ENCODE results near the gene CD163L1. TPM values are rescaled to one million over a fixed set of nuclear protein-coding genes. Genes with fewer than 3 reads are reported as not detected.
"Not testable (repeated sequence)": the region's sequence is repeated elsewhere in the genome, so short reads cannot be mapped to it uniquely, and the experiment has no call there.

The CD163L1 gene
- polyA plus RNA-seq (ENCODE audit: insufficient read length in 4 of 4) = 1 to 10 TPM; 2.3 to 3.0 (median 2.4) TPM

GRCh38 chr12:7444076-7444475, at the start of gene CD163L1:
TSS of gene CD163L1 (minus strand) at chr12:7444153. CDS start at chr12:7444127, 26 bp downstream.
- no peak for DNase-seq (ENCODE audit: low read depth in 4 of 4, low spot score in 2 of 4)

DNA sequence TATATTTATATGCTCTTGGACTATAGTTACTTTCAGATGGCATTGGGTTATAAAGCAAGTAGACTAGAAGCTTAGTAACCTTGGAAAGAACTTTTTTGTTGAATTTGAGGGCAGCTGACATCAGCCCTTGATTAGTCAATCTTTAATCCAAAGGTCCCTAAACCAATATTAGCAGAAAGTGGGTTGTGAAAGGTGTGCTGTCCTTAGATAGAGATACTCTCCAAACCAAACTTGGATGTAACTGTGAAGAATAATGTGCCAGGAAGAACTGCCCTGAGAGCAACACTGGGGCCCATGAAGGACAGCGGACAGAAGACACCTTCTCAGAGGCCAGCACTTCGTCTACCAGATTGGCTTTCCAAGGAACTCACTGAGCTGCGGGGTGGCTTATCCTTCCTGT, 49.1 kb upstream of the CD163L1 start:
- DNase-seq (ENCODE audit: low read depth in 4 of 4, low spot score in 2 of 4) = no peak

DNA sequence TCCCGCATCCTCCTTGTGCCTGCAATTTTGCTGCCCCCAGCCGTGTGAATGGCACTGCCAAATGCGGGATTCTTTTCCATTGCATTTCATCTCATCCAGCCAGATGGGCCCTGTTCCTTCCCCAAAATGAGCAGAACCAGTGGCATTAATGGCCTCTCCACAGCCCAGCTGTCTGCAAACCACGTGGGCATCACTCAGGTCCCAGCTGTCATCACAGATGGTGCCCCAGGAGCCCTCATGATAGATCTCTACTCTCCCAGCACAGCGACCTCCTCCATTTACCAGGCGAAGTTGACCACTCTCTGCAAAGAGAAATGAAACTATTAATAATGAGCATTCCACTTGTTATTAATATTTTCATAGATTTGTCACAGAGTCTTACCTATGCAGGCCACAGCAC, 42.6 kb upstream of the CD163L1 start:
- DNase-seq (ENCODE audit: low read depth in 4 of 4, low spot score in 2 of 4) = no peak

GRCh38 chr12:7485095-7485494, 41.1 kb upstream of the CD163L1 start:
- DNase-seq (ENCODE audit: low read depth in 4 of 4, low spot score in 2 of 4) = no peak

DNA sequence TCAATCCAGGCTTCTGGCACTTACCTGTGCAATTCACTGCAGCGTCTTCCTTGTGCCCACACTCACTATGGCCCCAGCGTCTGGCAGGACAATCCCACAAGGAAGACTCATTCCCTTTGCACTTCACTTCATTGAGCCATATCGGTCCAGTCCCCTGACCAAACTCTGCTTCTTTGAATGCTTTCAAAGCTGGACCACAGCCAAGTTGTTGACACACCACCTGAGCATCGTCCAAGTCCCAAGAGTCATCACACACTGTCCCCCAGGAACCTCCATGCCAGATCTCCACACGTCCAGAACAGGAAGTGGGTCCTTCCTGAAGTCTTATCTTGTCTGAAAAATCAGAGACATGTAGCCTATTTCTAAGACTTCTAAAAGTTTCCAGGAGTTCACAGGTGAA, 39.4 kb upstream of the CD163L1 start:
- no peak for DNase-seq (ENCODE audit: low read depth in 4 of 4, low spot score in 2 of 4)

GRCh38 chr12:7479771-7480170, 35.8 kb upstream of the CD163L1 start:
- no peak for DNase-seq (ENCODE audit: low read depth in 4 of 4, low spot score in 2 of 4)

- no peak for DNase-seq (ENCODE audit: low read depth in 4 of 4, low spot score in 2 of 4)
Observed at GRCh38 chr12:7472060-7472459, 28.1 kb upstream of the CD163L1 start.

DNA sequence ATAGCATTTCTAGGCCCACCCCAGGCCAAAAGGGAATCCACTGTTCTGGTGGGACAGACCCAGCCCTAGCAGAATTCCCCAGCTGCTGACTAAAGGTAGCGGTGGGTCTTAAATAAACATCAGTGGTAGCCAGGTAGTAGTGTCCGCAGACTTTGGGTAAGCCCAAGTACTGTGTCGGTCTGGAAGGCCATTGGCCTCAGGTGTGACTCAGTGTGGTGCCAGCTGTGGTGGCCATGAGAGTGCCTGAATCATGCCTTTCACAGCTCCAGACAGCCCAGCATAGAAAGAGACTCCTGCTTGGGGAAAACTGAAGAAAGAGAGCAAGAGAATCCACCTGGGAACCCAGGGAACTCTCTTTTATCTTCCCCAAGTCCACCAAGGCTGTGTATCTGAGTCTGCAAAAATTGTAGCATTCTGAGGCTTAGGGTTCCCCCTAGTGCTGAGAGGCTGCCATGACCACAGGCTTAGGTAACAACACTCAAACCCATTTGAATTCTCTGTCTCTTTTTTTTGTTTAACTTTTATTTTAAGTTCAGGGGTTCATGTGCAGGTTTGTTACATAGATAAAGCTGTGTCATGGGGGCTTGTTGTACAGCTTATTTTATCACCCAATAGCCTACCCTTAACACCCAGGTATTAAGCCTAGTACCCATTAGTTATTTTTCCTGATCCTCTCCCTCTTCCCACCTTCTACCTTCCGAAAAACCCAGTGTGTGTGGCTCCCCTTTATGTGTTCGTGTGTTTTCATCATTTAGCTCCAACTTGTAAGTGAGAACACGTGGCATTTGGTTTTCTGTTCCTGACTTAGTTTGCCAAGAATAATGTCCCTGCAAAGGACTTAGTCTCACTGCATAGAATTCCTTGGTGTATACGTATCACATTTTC, 16.7 kb upstream of the CD163L1 start:
- DNase-seq (ENCODE audit: low read depth in 4 of 4, low spot score in 2 of 4) = peak in 2 of 4 donors; percentile 5 to 29

- no peak for DNase-seq (ENCODE audit: low read depth in 4 of 4, low spot score in 2 of 4)
Observed at GRCh38 chr12:7459973-7460372, 16.0 kb upstream of the CD163L1 start.

DNA sequence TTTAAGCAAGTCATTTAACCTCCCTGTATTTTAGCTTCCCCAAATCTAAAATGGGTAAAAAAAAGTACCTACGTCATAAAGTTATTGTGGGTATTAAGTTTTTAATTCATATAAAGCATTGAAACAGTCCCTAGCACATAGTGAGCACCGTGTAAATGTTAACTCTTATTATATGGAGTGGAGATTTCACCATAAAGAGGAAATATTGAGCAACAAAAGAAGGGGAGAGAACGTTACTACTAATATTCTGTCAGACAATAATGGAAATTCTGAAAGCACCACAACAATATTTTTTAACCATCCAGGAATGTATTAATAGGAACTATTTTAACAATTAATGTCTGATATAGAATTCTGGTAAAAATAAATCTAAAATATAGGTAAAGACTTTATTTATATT, 7.8 kb upstream of the CD163L1 start:
- no peak for DNase-seq (ENCODE audit: low read depth in 4 of 4, low spot score in 2 of 4)

DNA sequence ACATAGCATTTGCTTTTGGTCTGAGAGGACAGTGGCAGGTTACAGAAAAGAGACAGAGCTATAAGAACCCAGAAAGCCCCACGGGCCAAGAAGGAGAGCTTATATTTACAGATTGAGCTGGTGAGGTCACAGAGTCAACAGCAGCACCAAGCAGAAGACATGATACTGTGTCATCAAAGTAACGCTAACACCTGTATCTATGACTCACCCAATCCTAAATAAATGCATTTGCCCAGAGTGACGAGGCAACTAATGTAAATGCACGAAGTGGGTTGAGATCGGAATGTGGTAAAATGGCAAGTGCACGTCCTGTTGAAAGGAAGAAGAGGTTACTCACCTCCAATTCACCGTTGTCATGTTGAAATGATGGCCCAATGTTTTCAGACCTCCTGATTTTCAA, 6.7 kb upstream of the CD163L1 start:
- DNase-seq (ENCODE audit: low read depth in 4 of 4, low spot score in 2 of 4) = no peak

- DNase-seq (ENCODE audit: low read depth in 4 of 4, low spot score in 2 of 4) = no peak
Observed at GRCh38 chr12:7448099-7448498, 4.1 kb upstream of the CD163L1 start.

GRCh38 chr12:7444537-7444936, 584 bp upstream of the CD163L1 start:
- DNase-seq (ENCODE audit: low read depth in 4 of 4, low spot score in 2 of 4) = no peak

- DNase-seq (ENCODE audit: low read depth in 4 of 4, low spot score in 2 of 4) = no peak
Observed at GRCh38 chr12:7441216-7441615, 2.7 kb downstream of the CD163L1 start.

DNA sequence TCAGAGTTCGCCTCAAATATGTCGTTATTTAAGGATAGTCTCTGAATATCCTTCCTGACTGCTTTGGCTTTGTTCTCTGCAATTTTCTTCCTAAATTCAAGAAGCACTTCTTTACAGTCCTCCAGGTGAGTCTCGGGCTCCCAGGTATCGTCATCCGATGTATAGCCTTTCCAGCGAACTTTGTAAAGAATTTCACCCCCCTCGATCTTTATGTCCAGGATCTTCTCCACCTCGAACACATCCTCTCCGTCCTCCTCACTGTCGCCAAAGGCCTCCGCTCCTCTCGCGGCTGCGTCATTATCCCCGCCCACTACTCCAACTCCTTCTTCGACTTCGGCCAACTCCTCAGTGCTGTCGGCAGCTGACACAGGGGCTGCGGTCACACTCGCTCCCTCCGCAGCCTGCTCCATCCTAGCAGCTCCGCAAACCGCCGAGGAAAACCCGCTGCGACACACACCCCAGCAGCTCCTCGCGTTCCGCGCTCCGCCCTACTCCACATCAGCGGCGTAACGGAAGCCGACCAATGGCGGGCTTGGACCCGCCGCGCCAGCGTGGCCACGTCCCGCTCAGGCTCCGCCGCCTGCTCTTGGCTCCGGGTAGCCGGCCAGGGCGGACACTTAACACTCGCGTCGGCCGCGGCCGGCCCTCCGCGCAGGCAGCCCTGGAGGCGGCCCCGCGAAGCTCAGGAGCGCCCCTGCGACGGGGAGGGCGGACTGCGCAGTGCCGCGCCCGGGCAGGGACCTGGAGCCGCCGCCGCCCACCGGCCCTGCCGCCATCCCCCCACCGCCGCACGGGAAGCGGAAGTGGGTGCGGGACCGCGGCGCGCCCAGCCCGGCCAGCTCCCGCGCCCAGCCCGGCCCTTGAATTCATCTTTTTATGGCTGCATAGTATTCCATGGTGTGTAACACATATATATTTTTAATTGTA, 4.1 kb downstream of the CD163L1 start:
- peak in 3 of 4 donors; percentile 12 to 16 (median 15) for DNase-seq (ENCODE audit: low read depth in 4 of 4, low spot score in 2 of 4)

GRCh38 chr12:7438291-7438995, 5.5 kb downstream of the CD163L1 start:
- not testable (repeated sequence) for DNase-seq (ENCODE audit: low read depth in 4 of 4, low spot score in 2 of 4)

GRCh38 chr12:7437494-7437893, 6.5 kb downstream of the CD163L1 start:
- DNase-seq (ENCODE audit: low read depth in 4 of 4, low spot score in 2 of 4) = not testable (repeated sequence)

DNA sequence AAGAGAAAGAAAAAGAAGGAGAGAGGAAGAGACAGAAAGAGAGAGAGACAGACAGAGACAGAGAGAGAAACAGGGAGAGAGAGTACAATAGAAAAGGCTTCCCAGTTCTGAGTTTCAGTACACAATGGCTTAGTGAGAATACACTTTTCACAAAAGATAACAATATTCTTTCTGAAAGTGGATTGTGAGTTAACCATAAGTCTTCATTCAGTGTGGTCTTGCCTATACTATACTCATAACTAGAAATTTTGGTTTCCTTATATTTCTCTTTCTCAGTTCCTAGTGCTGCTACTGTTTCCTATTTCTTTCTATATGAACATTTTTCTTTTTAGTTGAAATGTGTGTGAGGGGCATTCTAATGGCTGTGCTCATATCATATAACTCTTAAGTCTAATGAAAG, 9.3 kb downstream of the CD163L1 start:
- no peak for DNase-seq (ENCODE audit: low read depth in 4 of 4, low spot score in 2 of 4)

DNA sequence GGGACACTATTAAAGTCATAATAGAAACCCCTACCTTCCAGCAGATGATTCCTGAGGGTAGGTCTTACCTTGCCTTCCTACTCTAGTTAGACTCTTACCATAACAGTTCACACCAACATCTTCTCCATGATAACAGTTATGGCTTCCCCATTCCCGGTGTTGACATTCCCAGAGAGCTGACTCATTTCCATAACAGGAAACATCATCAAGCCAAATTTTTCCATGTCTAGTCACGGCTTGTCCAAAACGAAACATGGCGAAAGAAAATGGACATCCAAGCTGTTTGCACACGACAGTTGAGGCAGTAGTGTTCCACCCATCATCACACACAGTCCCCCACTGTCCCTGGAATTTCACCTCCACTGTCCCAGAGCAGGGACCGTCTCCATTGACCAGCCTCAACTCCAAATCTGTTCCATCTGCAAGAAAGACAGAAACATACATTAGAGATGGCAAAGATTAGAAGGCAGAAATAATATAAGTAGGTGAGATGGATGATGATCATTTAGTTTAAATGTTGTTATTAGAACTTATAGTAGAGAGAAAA, 10.6 kb downstream of the CD163L1 start:
- DNase-seq (ENCODE audit: low read depth in 4 of 4, low spot score in 2 of 4) = no peak

- DNase-seq (ENCODE audit: low read depth in 4 of 4, low spot score in 2 of 4) = no peak
Observed at GRCh38 chr12:7431993-7432685, 11.8 kb downstream of the CD163L1 start.
